Measurements from ENCODE around the gene ENOSF1. TPM values are rescaled to one million over a fixed set of nuclear protein-coding genes. Genes with fewer than 3 reads are reported as not detected.
"Not testable (repeated sequence)": the region's sequence is repeated elsewhere in the genome, so short reads cannot be mapped to it uniquely, and the experiment has no call there.

Gene ENOSF1
- total RNA-seq, 1 donor, result 49.5 TPM

- TF ChIP-seq, protein P1, sequence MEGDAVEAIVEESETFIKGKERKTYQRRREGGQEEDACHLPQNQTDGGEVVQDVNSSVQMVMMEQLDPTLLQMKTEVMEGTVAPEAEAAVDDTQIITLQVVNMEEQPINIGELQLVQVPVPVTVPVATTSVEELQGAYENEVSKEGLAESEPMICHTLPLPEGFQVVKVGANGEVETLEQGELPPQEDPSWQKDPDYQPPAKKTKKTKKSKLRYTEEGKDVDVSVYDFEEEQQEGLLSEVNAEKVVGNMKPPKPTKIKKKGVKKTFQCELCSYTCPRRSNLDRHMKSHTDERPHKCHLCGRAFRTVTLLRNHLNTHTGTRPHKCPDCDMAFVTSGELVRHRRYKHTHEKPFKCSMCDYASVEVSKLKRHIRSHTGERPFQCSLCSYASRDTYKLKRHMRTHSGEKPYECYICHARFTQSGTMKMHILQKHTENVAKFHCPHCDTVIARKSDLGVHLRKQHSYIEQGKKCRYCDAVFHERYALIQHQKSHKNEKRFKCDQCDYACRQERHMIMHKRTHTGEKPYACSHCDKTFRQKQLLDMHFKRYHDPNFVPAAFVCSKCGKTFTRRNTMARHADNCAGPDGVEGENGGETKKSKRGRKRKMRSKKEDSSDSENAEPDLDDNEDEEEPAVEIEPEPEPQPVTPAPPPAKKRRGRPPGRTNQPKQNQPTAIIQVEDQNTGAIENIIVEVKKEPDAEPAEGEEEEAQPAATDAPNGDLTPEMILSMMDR (IDR thresholded peaks at IDR 0.05; ENCODE audit: insufficient read depth, low read length), result no peak
- no peak overlapping the region for H3K4me3 ChIP-seq (ENCODE audit: low read depth, low read length)
- no peak for DNase-seq (ENCODE audit: low read depth)
Measured at GRCh38 chr18:692824-693223, 19.6 kb downstream of the ENOSF1 start.

DNA sequence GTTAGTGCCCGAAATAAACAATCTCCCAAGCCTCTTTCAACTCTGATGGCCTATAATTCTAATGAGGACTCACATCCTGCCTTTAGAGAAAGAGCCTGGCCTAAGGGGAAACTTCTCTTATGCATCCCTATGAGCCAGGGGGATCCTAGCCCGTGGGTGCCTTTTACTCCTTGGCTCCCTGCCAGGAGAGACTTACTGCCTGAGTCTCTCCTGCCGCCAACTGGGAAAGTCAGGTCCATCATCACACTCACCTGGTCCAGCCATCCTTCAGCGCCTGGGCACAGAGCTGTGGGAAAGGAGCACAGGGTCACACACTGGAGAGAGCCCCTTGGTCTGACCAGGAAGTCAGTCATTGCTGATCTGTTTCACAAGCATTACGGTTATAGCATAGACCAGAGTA lies 24.1 kb downstream of the ENOSF1 start:
- H3K4me3 ChIP-seq (ENCODE audit: low read depth, low read length), result no peak overlapping the region
- TF ChIP-seq, protein P1 (IDR thresholded peaks at IDR 0.05; ENCODE audit: insufficient read depth, low read length), result no peak
- DNase-seq (ENCODE audit: low read depth), result no peak

GRCh38 chr18:686339-687111 lies 25.9 kb downstream of the ENOSF1 start:
- no peak for DNase-seq (ENCODE audit: low read depth)
- no peak overlapping the region for H3K4me3 ChIP-seq (ENCODE audit: low read depth, low read length)
- TF ChIP-seq, protein P1 (IDR thresholded peaks at IDR 0.05; ENCODE audit: insufficient read depth, low read length), result no peak

GRCh38 chr18:685438-685837 lies 27.0 kb downstream of the ENOSF1 start:
- DNase-seq (ENCODE audit: low read depth), result no peak
- H3K4me3 ChIP-seq (ENCODE audit: low read depth, low read length), result no peak overlapping the region
- TF ChIP-seq, protein P1 (IDR thresholded peaks at IDR 0.05; ENCODE audit: insufficient read depth, low read length), result no peak

GRCh38 chr18:683531-683930 lies 28.9 kb downstream of the ENOSF1 start:
- DNase-seq (ENCODE audit: low read depth), result no peak
- no peak overlapping the region for H3K4me3 ChIP-seq (ENCODE audit: low read depth, low read length)
- TF ChIP-seq, protein P1 (IDR thresholded peaks at IDR 0.05; ENCODE audit: insufficient read depth, low read length), result no peak

- DNase-seq (ENCODE audit: low read depth), result no peak
- TF ChIP-seq, protein P1 (IDR thresholded peaks at IDR 0.05; ENCODE audit: insufficient read depth, low read length), result no peak
- H3K4me3 ChIP-seq (ENCODE audit: low read depth, low read length), result no peak overlapping the region
Measured at GRCh38 chr18:682833-683232, 29.6 kb downstream of the ENOSF1 start.

GRCh38 chr18:682416-682815 lies 30.0 kb downstream of the ENOSF1 start:
- DNase-seq (ENCODE audit: low read depth); H3K4me3 ChIP-seq (ENCODE audit: low read depth, low read length): not testable (repeated sequence)
